Omental fat pad (tissue), 4 donors: ENCODE measurements around the gene RNF133. TPM values are rescaled to one million over a fixed set of nuclear protein-coding genes. Genes with fewer than 3 reads are reported as not detected.

Experiments
- ATAC-seq: fragments of 150-250 bp; one replicate; pipeline ENCODE4 v1.9.1; 2016; ENCODE audit warnings: mild to moderate bottlenecking, moderate library complexity; ENCODE audit not compliant: low FRiP score
- DNase-seq: peaks from one replicate; pipeline ENCODE4 v3.0.0-alpha.2; 2019; ENCODE audit warnings: low spot score
- total RNA-seq, 4 donors: library from RNA; depleted of rRNA; stranded (reverse); fragments of >200 nt; gene quantifications; one replicate each; pipeline ENCODE4 v1.1.0, GENCODE V29; 2016
- TF ChIP-seq, protein P1 (sequence below), 3 donors: fragments of 450-650 bp; IDR thresholded peaks; one replicate each; pipeline ENCODE4 v1.5.1; 2016 to 2017; ENCODE audit warnings: antibody characterized with exemption in 3 of 3, mild to moderate bottlenecking in 3 of 3, moderate library complexity in 2 of 3

The RNF133 gene
- total RNA-seq, 4 donors from 2014 or later, result 1.0 to 3.1 (median 1.6) TPM

DNA sequence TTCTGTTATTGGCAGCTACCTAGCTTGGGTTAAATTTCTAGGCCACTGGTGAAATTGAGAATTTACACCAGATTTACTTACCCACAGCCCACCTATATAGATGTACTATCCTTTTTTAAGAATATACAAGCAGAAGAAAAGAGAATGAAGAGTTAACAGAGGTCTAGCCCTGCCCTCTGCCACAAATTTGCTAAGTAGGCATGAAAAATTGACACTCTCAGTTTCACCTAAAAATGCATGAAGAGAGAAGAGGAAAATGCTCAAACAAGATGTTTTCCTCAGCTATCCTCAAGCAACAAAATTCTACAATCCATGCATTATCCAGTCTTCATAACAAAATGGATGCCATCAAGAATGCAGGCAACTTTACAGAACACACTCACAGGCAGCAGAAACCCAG lies 28.4 kb upstream of the RNF133 start:
- DNase-seq, result no peak
- TF ChIP-seq, protein P1, sequence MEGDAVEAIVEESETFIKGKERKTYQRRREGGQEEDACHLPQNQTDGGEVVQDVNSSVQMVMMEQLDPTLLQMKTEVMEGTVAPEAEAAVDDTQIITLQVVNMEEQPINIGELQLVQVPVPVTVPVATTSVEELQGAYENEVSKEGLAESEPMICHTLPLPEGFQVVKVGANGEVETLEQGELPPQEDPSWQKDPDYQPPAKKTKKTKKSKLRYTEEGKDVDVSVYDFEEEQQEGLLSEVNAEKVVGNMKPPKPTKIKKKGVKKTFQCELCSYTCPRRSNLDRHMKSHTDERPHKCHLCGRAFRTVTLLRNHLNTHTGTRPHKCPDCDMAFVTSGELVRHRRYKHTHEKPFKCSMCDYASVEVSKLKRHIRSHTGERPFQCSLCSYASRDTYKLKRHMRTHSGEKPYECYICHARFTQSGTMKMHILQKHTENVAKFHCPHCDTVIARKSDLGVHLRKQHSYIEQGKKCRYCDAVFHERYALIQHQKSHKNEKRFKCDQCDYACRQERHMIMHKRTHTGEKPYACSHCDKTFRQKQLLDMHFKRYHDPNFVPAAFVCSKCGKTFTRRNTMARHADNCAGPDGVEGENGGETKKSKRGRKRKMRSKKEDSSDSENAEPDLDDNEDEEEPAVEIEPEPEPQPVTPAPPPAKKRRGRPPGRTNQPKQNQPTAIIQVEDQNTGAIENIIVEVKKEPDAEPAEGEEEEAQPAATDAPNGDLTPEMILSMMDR (IDR thresholded peaks at IDR 0.05), result no peak
- no peak for ATAC-seq

GRCh38 chr7:122726881-122727280 lies 28.0 kb upstream of the RNF133 start:
- TF ChIP-seq, protein P1 (IDR thresholded peaks at IDR 0.05), result no peak
- DNase-seq (no peak), ATAC-seq (no peak)

GRCh38 chr7:122724366-122724765 lies 25.4 kb upstream of the RNF133 start:
- ATAC-seq, result no peak
- DNase-seq, result no peak
- TF ChIP-seq, protein P1 (IDR thresholded peaks at IDR 0.05), result no peak

DNA sequence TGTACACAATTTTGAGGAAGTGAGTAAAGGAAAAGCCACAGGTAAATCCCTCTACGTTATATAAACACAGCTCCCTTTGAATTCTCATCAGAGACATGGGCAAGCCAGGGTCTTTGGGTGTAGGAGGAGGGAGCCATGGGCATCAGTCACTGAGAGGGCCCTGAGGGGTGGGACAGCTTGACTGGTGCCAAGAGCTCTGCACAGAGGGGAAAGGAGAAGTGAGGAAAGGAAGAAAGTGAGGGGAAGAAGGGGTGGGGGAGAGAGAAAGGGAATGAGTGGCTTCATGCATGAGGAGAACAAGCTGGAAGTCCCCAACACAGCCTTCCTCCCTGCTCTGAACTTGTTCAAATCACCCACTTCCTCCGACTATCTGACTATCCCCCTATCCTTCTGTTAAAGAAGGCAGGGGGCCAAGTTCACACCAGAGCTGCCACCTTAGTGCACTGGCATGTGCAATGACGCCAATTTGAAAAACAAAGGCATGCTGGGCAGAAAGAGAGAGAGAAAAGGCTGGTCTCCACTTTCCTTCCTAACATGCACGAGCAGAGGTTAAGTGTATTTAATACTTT lies 20.2 kb upstream of the RNF133 start:
- ATAC-seq (no peak), DNase-seq (no peak)
- TF ChIP-seq, protein P1 (IDR thresholded peaks at IDR 0.05), result no peak

- TF ChIP-seq, protein P1 (IDR thresholded peaks at IDR 0.05), result no peak
- DNase-seq (no peak), ATAC-seq (no peak)
These were observed 18.6 kb upstream of the RNF133 start for GRCh38 chr7:122717356-122718089.

DNA sequence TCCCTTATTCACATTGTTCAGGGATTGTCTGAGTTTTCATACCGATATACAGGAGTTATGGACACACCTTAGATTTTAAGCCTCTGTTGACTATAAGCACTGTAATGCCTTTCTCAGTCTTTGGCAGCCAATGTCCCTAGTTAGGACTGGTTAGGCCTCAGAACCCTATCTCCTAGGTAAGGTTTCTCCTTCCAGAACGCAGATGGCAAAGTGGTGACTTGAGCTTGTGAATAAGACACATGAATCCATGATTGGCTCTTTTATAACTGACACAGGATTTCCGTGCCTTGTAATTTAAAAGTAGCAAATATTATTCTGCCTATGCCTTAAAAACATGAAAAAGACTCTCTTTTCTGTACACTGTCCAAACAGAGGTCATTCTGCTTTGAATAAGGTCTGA lies 16.3 kb upstream of the RNF133 start:
- TF ChIP-seq, protein P1 (IDR thresholded peaks at IDR 0.05), result no peak
- ATAC-seq (no peak), DNase-seq (no peak)

DNA sequence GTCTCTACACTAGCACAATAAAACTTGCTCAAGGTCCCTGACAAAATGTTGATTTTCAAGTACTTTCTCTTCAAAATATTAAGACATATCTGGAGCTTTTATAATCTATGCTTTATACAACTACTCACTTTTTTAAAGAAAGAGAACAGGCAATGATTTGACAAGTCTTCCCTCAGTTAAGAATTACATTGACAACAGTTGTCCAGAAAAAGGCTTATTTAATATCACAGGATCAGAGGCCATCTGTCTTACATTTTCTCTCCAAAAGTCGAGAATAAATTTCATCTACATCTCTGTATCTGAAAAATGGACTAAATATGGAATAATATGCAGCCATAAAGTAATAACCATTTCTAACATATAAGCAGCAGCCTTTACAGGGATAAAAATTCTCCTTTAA lies 12.0 kb upstream of the RNF133 start:
- ATAC-seq (no peak), DNase-seq (no peak)
- TF ChIP-seq, protein P1 (IDR thresholded peaks at IDR 0.05), result no peak
